GM10248 (cell line): Measurements from ENCODE around the gene PHGDH.
A peak's percentile ranks its signal among the peaks of the same experiment; 100 is the strongest.

Experiments
- CTCF ChIA-PET: fragments of 300-600 bp; sonication (Branson Sonifier 250); formaldehyde crosslinking; extraction: SDS; loops from one replicate; lab custom pipeline; 2021; ENCODE audit warnings: antibody characterized with exemption; lab: Yijun Ruan, JAX
- POLR2A ChIA-PET: fragments of 350-650 bp; sonication (Branson Sonifier 250); formaldehyde crosslinking; extraction: SDS; loops from one replicate; lab custom pipeline; 2020; ENCODE audit warnings: antibody characterized with exemption; lab: Yijun Ruan, JAX
- DNase-seq: peaks from one replicate; pipeline ENCODE4 v3.0.0; 2012; ENCODE audit errors: extremely low spot score
- TF ChIP-seq, protein P1 (sequence below): IDR thresholded peaks from 2 replicates; pipeline ENCODE4 v1.5.1; 2012; ENCODE audit warnings: mild to moderate bottlenecking, low read depth; ENCODE audit errors: extremely low read depth, missing control alignments, control extremely low read depth

PHGDH gene

GRCh38 chr1:119740261-119740660 lies 28.5 kb downstream of the PHGDH start:
- CTCF ChIA-PET: interaction anchor here (1.1 to 1.6 kb wide), 3 partner anchors 8 to 65 kb away, joined by 3 to 5 read pairs (median 3); no protein-coding TSS in a partner anchor

GRCh38 chr1:119740896-119741780 lies 29.4 kb downstream of the PHGDH start:
- DNase-seq: no peak
- TF ChIP-seq, protein P1, sequence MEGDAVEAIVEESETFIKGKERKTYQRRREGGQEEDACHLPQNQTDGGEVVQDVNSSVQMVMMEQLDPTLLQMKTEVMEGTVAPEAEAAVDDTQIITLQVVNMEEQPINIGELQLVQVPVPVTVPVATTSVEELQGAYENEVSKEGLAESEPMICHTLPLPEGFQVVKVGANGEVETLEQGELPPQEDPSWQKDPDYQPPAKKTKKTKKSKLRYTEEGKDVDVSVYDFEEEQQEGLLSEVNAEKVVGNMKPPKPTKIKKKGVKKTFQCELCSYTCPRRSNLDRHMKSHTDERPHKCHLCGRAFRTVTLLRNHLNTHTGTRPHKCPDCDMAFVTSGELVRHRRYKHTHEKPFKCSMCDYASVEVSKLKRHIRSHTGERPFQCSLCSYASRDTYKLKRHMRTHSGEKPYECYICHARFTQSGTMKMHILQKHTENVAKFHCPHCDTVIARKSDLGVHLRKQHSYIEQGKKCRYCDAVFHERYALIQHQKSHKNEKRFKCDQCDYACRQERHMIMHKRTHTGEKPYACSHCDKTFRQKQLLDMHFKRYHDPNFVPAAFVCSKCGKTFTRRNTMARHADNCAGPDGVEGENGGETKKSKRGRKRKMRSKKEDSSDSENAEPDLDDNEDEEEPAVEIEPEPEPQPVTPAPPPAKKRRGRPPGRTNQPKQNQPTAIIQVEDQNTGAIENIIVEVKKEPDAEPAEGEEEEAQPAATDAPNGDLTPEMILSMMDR: no peak
- CTCF ChIA-PET: interaction anchor here (1.0 to 1.8 kb wide), 5 partner anchors 11 to 68 kb away, joined by 3 to 5 read pairs (median 4); no protein-coding TSS in a partner anchor
- POLR2A ChIA-PET: no interaction called here

More at GRCh38 chr1:119740261-119740660, 28.5 kb downstream of the PHGDH start:
- TF ChIP-seq, protein P1: no peak
- POLR2A ChIA-PET: no interaction called here
- DNase-seq: no peak

GRCh38 chr1:119742202-119742601 lies 30.5 kb downstream of the PHGDH start:
- ChIA-PET CTCF (interaction anchor here (1.0 to 2.3 kb wide), 4 partner anchors 10 to 67 kb away, joined by 4 to 6 read pairs (median 4); no protein-coding TSS in a partner anchor), POLR2A (no interaction called here)
- TF ChIP-seq, protein P1: no peak
- DNase-seq: no peak

- no peak for DNase-seq
- ChIA-PET CTCF (interaction anchor here (0.9 to 3.9 kb wide), 13 partner anchors 9 to 104 kb away, joined by 3 to 35 read pairs (median 4); partner anchors contain the start of genes HMGCS2 and REG4), POLR2A (no interaction called here)
- TF ChIP-seq, protein P1: no peak
Measured at GRCh38 chr1:119742677-119743076, 30.9 kb downstream of the PHGDH start.

GRCh38 chr1:119743308-119743707 lies 31.6 kb downstream of the PHGDH start:
- no peak for DNase-seq
- TF ChIP-seq, protein P1: no peak
- POLR2A ChIA-PET: no interaction called here
- CTCF ChIA-PET: interaction anchor here (0.9 to 3.9 kb wide), 27 partner anchors 9 to 132 kb away, joined by 3 to 35 read pairs (median 5); partner anchors contain the start of genes HMGCS2 and REG4

GRCh38 chr1:119743776-119744597 lies 32.3 kb downstream of the PHGDH start:
- TF ChIP-seq, protein P1: peak; percentile 78
- ChIA-PET POLR2A (no interaction called here), CTCF (interaction anchor here (0.7 to 3.9 kb wide), 33 partner anchors 8 to 281 kb away, joined by 3 to 35 read pairs (median 5); partner anchors contain the start of genes HMGCS2 and REG4)
- DNase-seq: peak; percentile 80
